T follicular helper cell (primary cell): ENCODE results near the gene PPIP5K2.

Experiments
- DNase-seq: peaks from one replicate; pipeline ENCODE4 v3.0.0-alpha.2; 2020; ENCODE audit warnings: low read depth

PPIP5K2 gene

DNA sequence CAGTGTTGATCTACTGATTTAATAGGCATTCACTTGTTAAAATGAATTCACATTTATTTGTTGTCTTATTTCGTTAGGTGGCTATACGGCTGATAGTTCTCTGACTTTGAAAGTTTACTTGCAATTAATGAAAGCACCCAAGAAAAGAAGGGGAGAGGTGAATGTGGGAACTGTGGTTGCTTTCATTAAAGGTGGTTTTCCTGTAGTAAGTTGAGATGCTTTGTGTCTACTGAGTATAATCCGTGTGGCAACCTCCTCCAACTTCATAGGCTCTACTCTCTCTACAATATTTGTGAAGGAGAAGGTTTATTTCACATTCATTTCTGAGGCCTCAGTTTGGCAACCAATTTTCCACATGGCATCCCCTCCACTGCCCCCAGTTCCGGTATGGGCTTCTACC, 125.7 kb downstream of the PPIP5K2 start:
- no peak for DNase-seq

DNA sequence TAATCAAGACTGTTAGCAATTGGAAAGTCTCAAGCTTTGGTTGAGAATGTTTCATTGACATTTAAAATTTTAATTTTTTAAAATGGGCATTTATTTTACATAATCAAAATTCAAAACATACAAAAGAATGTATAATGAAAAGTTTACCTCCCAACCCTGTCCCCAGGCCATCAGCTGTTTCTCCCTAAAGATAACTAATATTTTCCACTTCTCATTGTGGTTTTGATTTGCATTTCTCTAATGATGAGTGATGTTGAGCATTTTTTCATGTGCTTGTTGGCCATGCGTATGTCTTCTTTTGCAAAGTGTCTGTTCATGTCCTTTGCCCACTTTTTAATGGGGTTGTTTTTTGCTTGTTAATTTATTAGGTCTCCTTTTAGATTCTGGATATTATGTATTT, 127.0 kb downstream of the PPIP5K2 start:
- DNase-seq, result no peak

DNA sequence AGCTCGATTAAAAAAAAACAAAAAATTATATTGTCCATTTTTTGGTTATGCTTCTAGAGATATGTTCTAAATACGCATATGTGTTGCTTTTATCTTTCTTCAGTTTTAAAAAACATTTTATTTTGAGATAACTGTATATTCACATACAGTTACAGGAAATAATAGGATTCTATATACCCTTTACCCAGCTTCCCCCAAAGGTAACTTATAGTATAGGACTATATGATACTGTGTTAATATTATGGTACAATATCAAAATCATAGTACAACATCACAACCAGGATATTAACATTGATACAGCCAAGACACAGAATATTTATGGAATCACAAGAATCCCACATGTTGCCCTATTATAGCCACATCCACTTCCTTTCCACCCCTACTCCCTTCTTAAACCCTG, 129.0 kb downstream of the PPIP5K2 start:
- no peak for DNase-seq

DNA sequence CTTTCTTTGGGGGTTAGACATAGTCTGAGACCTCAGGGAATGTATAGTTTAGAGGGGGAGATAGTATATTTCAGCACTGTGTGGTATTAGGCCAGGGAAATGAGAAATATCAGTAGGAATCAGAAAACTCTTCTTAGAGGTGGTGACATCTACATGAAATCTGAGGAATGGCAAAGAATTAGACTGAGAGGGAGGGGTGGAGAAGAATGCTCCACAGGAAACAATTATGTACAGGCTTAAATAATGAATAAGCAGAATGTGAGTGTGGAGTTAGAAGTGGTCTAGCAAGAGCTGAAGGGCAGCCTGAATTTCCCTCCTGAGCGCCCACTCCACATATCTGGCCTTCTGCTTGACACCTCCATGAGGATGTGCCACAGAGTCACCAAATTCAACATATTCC, 134.8 kb downstream of the PPIP5K2 start:
- DNase-seq, result no peak

DNA sequence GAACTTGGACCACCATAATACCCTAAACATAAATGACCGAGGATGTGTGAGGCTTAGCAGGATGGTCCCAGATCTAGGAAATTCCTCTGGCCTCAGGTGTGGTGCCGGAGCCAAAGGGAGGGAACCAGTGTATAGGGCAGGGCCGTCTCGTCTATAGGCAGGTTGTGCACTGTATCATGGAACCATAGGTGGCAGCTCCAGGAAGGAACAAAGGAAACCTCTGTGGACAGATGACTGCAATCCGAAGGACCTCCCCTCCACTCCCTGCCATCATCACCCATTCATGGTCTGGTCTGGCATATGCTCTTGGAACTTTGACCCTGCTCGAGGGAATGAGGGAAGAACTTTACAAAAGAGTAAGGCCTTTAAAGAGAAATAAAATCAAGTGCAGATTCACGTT, 135.6 kb downstream of the PPIP5K2 start:
- no peak for DNase-seq

DNA sequence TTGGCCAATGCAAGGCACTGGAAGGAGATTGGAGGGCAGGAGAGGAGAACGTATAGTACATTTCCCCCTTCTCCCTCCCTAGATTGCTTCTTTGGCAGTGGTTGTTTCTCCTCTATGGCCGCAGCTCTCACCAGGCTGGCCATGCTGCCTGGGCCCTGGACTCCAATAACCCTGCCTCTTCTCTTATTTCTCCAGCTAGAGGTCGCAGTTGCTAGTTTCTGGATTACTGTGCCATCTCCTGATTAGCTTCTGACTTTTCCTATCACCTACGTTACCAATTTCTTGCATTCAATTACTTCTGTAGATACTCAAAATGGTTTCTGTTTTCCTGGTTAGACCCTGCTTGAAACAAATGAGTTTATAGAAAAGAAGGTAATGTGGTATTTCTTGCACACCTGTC, 136.1 kb downstream of the PPIP5K2 start:
- no peak for DNase-seq

DNA sequence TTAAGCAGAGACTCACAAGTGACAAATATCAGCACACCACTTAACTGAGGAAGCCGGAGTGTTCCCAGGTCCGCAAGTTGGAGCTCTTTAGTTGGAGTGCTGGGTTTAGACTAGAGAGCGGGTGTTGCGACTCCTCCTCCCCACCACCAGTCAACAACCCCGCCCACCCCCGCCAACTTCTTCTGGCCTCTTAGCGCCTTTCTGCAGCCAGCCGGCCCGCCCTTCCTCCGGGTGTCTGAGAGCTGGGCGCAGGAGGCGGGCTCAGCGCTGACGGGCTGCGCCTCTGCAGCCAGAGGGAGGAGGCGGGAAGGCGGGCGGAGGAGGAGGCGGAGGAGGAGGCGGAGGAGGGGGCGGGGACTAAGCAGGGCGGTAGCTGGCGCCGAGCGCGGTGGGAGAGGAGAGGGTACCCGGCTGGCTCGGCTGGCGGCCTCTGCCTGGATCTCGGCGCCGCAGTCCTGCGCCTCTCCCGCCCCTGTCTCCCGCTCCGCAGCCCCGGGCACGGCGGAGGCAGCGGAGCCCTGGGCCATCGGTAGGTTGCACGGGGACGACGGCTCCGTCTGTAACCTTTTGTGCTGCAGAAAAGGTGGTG, 138.4 kb downstream of the PPIP5K2 start, which contains the start of gene MACIR:
TSS of gene MACIR (plus strand) at position 396 of the 589 bp plus-strand sequence. CDS start 17,157 bp downstream, outside the sequence.
- DNase-seq, result peak; percentile 91

DNA sequence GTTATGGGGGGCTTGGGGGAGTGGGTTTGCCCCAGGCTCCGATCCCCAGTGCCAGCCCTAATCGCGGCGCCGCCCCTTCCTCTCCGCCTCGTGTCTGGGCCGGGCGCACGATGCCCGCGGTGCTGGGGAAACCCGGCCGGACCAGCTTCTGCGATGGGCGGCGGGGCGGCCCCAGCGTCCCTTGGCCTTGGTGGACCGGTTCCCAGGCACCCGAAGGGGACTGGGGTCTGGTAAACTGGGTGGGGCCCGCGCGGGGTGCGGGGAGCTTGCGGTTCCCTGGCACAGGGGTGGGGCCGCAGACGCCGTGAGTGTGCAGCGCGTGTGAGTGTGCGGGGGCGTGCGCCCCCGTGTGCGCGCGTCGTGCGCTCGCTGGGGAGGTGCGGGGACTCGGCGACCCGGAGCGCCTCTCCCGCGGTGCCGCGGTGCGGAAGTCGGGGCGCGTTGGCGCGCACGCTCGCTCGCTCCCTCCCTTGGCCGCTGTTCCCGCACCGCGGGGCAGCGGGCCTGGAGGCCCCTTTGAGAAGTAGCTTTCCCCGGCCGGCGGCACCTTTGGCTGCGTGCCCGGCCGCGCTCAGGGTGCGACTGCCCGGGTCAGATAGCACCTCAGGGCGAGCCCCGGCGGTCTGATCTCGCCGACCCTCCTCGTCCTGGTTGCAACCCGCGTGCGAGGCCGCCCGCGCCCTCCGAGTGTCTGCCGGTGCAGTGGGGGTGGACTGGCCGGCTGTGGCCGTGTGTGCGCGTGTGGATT, 139.0 kb downstream of the PPIP5K2 start:
- peak; percentile 44 for DNase-seq

DNA sequence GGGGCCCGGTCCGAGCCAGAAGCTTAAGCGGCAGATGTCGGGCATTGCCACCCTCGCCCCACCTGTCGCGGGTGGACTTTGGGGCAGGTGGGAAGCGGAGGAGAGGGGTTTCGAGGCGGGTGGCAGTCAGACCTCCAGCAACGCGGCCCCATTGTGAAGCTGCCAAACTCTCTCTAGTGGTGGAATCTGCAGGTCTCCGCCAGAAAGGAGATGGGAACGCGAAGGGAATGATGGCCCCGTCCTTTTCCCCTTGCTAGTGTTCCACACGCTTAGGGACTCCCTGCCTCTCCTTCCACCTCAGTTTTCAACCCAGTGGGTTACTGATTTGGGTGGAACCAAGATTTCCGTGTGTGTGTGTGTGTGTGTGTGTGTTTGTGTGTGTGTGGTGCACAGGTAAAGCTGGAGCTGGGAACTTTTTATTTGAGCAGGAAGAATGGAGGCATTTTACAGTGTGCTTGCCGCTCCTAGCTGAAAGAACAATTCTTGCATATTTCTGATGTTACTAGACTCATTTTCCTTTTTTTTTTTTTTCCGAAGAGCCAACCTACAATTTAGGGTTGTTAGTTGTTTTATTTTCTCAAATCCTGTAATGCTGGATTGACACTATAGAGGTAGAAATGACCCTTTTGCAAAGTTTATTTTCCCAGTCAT, 139.7 kb downstream of the PPIP5K2 start:
- peak; percentile 1 for DNase-seq

DNA sequence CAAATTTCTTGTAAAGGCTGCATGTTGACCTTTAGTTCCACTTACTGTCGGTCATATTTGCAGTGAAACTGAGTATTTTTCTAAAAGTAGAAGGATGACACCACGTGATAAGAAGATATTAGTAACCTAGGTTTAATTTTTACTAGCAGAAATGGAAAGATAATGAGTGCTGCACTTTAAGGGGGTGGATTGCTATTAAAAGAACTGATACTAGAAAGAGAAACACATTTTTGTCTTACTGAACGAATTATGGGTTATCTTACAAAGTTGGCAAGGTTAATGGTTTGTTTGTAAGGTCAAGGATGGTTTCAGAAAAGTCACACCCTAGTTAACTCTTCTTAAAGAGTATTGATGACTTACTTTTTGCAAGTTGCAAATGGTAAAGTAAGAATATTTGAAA, 140.8 kb downstream of the PPIP5K2 start:
- DNase-seq, result no peak
